GM19372 (cell line): ENCODE data around the gene KLK6.

Experiments used
- ATAC-seq: cut with Tn5 transposase; IDR thresholded peaks from one replicate; pipeline ENCODE4 v1.9.1; 2021; ENCODE audit warnings: mild to moderate bottlenecking, low read depth, moderate library complexity; ENCODE audit not compliant: unreplicated experiment

Gene KLK6

DNA sequence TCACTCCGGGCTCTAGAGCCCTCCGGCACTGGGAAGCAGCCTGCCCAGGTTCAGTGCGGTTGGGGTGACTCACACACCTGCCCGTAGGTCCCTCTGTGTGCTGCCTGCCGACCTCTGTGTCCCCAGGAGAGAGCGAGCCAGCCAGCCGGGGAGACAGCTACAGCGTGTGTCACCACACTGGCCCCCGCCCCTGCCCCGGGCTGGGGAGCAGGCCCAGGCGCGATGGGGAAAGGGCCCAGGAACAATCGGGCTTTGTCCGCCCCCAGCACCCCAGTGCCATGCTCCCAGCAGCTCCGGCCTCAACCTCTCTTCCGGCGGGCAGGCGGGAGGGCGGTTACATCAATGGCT, at the start of gene KLK6:
KLK6 (minus strand) TSS at position 179 of the 348 bp plus-strand sequence. CDS start 1,487 bp downstream, outside the sequence.
- no peak for ATAC-seq

DNA sequence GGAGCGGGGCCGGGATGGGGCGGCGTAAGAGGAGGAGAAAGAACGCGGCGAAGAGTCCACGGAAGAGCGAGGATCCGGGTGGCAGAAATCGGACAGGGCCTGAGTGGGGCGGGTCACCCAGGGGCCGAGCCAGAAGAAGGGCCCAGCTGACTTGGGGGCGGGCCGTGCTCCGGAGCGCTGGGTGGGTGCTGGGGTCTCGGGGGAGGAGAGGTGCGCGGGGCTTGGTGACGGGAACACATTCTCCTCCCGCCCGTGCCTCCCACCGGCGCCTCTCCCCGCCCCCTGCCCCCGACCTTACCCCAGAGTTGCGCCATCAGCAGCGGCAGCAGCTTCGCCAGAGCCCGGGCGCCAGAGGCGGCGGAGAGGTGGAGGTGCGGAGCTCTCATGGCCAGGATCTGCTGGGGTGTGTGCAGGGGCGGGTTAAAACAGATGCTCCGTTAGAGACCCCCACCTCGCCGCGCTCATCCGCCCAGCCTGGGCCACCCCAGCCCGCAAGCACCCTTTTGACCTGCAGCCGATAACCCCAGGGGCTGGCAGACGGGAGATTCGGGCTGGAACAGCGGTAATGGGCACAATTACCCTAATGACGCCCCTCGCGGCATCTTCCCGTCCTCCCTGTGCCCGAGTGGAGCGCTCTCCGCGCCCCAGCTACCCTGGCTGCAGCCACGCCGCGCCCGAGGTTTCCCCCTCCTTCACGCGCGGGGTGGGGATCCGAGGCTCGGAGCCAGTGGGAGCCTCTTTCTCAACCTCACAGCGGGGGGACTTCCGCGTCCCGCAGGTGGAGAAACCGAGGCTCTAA, 49.6 kb upstream of the KLK6 start:
- no peak for ATAC-seq

DNA sequence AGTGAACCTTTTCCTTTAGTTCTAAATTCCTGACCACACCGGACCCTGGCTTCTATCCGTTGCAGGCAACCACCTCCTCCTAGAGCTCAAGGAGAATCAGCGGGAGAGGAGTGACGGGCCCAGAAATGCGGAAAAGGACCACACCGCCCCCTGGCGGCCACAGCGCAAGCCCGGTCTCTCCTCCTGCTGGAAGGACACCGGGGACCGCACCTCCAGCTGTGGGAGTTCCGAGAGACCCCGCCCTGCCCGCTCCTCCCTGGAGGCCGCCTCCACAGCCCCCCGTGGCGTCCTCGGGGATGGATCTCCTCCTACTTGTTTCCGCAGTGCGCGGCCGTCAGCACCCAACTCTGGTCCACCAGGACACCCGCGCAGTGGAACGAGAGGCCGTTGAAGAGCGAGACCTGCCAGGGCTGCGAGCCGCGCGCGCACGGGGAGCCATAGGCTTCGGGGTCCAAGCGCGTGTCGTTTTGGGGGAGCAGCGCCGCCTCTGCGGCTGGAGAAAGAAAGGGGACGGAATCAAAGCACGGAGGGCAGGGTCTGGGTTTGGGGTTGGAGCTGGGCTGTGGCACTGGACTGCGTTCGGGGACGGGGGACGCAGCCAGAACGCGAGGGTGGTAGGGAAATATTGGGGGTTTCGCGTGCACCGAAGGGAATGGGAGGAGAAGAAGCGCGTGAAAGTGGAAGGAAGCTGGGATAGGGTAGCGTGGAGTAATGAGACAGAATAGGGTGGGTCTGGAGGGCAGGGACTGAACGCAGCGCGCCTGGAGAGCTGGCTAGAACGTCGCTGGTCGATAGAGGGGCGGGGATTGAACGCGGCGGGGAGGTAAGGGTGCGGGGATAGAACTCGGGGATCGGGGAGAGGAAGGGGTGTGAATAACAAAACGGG, 47.6 kb upstream of the KLK6 start:
- ATAC-seq, result no peak

DNA sequence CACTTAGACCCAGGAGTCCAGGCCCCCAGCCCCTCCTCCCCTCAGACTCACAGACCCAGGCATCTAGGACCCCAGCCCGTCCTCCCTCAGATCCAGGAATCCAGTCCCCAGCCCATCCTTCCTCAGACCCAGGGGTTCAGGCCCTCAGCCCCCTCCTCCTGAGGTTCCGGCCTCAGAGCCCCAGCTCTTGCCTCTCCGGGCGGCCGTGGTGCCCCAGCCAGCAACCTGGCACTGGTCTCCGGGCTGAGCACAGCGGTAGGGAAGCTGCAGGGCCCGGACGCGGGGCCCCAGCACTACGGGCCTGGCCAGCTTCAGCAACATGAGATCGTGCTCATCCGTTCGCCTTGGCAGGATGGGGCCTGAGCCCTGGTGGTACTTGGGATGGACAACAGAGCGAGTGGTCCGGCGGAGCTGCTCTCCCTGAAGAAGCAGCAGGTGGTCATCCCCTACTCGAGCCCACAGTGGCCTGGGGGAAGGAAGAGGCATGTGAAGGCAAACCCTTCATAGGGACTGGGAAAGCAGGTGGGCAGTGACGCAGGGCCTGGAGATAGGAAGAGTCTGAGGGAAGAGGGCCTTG, 46.4 kb upstream of the KLK6 start:
- ATAC-seq, result no peak

DNA sequence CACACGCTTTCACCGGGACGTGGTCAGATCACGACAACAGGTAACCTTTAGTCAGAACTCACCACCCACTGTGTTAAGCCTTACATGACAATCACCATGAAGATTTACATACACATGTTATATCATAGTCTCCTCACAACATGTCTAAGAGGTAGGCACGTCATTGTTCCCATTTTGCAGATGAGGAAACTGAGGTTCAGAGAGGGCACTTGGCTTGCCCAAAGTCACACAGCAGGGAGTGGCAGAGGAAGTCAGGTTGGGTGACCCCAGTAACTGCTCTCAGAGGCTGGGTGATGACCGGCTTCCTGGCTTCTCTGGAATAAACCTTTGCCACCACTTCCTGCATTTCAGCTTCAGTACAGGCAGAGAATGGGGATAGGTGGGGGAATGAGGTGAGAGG, 44.9 kb upstream of the KLK6 start:
- no peak for ATAC-seq

DNA sequence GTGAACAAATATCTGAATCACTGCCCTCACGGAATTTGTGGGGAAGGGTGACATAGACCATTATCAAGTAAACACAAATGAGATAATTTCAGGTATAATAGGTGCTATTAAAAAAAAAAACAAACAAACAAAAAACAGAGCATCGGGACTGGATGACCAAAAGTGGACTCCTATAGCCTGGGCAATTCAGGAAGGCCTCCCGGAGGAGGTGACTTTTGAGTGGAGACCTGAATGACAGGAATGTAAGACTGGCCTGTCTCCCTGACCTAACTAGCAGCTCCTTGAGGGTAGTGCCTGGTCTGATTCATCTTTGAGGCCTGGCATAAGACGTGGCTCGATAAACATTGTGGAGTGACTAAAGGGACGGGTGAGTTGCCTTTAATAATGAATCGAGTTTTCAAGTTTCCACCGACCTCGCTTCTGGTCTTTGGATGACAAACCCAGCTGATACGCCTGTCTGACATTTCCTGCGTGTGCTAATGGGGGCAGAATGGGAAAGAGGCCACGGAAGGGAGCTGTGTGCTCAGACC, 43.3 kb upstream of the KLK6 start:
- no peak for ATAC-seq

DNA sequence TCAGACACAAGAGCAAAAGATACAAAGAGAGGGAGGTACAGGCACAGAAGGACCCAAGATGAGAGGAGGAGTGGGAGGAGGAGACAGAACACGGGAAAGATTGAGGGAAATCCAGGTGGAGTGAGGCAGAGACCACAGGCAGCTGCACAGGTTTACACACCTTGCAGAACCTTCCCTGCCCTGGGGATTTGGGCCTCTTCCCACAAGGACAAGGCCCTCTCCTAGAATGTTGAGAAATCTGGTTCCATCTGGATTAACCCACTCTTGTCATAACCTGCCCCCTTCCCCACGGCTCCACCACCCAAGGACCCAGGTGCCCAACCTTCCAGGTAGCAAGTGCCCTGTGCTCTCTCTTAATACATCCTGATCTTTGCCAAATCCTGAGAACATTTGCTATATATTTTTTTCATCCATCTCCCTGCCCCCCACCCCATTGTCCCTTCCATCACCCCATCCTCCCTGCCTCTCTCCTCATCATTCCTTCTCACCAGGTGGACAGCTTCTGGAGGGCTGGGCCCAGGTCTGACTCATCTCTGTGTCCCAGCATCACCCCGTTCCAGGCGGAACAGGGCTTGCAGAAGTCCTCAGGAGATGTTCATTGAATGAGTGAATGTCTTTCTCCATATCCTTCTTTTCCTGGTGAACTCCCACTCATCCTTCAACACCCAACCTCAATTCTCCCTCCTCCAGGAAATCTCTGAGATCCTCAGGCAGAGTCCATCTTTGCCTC, 40.8 kb upstream of the KLK6 start:
- no peak for ATAC-seq

DNA sequence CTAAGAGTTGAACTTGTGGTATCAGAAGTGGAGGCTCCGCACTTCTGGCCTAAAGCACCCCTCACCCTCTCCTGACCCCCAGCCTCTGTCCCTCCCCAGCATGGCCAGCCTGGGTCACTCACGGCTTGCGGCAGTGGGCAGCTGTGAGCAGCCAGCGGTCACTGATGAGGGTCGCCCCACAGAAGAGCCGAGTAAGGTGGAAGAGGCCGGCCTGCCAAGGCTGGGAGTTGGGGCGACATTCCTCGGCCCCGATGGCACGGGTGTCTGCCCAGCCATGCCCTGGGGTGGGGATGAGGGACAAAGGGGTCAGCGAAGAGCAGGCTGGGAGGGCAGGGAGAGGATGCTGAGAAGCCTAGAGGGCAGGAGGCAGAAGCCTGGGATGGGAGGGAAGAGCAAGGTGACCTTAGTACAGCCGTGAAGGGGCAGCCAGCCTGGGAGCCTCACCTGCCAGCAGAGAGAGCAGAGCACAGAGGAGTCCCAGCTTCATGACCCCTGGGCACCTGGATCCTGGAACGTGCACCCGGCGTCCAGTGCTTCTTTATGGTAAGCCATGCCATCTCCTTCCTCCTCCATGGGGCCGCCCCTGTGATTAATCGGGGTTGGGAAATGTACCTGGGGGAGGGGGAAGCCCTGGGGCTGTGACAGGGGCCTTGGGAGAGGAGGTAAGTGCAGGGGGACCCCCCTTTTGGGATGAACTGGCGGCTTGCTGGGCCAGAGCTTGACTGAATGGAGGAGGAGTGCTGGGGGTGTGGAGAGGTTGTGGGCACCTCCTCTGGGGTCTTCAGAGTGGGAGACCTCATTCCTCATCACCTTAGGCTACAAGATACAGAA, 39.9 kb upstream of the KLK6 start:
- no peak for ATAC-seq

DNA sequence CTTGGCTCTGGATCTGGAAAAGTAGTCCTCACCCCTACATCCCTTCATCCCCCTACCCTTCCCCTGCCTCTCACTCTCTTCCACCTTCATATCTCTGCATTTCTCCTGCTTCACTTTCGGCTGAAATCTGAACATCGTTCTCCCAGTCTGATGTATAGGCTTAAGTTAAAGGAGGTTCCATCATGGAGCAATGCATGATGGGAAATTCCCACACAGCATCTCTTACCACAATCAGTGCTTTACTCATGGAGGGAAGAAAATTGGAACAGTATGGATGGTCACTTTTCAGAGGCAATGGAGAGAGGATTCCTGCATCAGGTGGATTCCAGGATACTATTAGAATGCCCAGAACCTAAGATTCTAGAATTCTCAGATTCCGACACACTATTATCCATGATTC, 38.1 kb upstream of the KLK6 start:
- no peak for ATAC-seq

DNA sequence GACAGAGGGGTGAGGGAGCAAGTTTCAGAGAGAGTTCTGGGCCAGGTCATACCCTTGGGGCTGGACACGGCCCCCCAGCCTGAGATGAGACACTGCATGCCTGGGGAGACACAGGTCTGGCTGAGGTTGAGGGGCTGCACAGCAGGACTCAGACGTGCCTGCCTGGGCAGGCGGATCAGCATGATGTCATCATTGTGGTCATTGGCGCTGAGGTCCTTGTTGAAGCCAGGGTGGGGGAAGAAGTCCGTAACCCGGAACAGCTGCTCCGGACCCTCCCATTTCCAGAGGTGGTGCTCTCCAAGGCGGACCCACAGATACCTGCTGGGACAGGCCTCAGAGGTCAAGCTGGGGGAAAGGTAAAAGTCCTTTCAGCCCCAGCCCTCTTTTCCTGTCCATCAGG, 37.0 kb upstream of the KLK6 start:
- no peak for ATAC-seq

DNA sequence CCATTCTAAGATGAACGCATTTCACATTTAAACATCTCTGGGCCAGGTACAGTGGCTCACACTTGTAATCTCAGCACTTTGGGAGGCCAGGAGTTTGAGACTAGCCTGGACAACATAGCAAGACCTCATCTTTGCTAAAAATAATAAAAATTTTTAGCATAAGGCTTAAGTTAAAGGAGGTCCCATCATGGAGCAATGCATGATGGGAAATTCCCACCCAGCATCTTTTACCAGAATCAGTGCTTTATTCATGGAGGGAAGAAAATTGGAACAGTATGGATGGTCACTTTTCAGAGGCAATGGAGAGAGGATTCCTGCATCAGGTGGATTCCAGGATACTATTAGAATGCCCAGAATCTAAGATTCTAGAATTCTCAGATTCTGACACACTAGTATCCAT, 35.9 kb upstream of the KLK6 start:
- no peak for ATAC-seq

DNA sequence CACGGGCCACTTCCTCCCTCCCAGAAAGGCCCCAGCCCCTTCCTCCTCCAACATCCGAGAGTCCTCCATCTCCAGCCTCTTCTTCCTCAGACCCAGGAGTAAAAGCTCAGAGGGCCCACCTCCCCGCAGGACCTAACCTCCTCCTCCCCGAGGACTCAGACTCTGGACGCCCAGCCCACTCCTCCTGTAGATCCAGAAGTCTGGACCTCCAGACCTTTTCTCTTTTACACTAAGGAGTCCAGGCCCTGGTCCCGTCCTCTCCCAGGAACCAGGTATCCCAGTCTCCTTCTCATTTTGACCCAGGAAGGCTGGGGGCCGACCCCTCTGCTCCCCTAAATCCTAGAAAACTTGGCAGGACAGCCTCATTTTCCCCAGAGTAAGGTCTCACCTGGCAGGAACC, 33.9 kb upstream of the KLK6 start:
- no peak for ATAC-seq

DNA sequence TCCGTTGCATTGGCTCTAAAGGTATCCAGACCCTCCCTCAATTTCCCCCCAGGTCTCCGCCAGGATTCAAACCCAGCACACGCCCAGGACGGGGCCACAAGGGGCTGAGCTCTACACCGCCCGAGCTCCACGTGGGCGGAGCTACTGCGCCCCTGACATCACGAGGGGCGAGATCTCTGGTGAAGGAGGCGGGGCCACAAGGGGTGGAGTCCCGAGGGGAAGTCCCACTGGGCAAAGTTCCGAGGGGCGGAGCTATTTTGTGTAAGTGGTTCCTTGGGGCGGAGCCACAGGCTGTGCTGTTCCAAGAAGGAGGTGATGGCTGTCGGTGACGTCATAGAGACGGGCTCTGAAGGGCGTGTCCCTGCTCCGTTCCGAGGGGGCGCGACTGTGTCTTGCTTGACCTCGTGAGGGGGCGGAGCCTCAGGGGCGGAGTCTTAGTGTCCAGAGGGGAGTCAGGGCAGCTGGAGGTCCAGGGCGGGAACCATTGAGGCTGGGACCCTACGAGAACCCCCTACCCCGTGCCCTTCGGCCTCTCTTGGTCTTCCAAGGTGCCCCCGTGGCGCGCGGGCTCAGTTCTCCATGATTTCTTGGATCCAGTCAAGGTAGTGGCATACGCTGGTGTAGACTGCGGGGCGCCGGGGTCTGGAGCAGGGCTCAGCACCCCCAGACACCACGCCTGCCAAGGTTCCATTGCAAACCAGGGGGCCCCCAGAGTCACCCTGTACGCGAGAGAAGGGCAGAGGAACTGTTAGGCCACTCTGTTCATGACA, 33.3 kb upstream of the KLK6 start:
- no peak for ATAC-seq

DNA sequence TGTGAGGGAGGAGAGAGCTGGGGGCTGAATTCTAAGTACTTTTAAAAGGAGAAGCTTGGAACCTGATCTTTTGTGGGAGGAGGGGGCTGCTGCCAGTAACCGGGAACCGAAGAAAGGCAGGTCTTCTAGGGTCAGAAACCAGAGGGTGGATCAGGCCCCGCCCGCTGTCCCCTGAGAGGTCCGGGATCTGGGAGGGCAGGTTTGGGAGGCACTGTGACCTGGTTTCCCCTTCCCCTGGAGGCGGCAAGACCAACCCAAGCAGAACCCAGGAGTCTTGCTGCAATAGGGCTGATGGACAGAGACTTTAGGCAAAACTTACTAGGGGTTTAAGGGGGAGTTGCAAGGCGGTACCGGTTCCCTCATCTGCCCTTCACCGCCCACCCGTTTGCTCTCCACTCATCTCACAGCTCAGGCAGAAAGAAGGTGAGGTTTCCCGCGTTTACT, 32.7 kb upstream of the KLK6 start:
- ATAC-seq, result no peak

DNA sequence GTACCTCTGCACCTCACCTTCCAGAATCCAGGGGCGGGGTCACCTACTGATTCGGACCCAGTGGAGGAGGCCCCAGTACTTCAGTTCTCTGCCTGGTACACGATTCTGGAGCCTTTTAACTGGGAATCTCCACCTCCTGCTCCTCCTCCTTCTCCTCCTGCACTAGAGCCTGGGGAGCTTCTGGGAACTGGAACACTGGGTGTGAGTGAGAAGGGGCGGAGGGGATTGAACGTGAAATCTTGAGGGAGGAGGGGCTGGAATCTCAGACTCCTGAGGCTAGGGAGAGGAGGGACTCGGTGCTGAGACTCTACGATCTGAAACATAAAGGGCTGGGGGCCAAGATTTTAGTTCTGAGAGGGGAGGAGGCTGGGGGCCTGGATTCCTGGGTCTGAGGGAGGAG, 32.1 kb upstream of the KLK6 start, which contains the start of gene KLK8:
KLK8 (minus strand) TSS at position 90 of the 400 bp plus-strand sequence. CDS start 437 bp downstream, outside the sequence.
- ATAC-seq, result no peak

DNA sequence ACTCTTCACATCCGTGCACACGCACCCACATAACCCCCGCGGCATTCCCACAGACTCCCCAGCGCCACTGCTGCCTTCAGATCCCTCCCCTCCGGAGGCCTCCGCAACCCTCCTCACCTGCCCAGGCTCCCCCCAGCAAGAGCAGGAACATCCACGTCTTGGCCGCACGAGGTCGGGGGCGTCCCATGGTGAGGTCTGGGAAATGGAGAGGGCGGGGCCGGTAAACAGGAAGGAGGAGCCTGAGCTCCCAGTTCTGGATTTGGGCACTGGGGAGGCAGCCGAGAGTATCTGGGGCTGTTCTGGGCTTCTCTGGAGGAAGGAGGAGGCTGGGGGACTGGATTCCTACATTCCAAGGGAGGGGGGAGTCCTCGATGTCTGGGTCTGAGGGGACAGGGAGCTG, 31.6 kb upstream of the KLK6 start:
- ATAC-seq, result no peak

DNA sequence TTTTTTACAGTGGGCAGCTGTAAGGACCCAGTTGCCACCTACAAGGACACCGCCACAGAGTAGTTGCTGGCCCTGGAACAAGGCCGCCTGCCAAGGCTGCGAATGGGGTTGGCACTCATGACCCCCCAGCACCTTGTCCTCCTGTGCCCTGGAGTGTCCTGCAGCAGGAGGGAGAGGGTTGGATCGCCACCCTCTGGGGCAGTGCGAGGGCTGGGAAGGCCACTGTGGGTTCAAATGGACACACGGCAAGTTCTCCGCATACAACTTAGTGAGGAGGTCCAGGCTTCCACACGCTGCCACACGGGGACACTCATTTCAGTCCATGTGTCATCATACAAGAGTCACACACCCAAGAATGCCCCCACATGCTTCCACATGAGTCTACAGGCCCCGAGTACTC, 31.0 kb upstream of the KLK6 start:
- ATAC-seq, result no peak

DNA sequence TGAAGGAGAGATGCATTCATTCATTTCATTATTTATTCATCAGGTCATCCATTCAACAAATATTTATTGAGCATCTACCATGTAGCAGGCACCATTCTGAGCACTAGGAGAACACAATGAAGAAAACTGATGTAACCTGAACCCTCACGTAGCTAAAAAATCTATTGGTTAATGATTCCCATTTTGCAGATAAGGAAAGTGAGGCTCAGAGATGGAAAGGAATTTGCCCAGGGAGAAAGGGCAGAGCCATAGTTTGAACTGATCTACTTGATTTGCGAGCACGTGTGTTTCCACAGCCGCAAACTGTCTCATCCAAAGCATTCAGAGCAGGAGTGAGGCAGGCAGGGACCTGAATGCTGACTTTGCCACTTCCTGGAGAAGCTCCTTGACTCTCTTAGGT, 29.3 kb upstream of the KLK6 start:
- no peak for ATAC-seq

DNA sequence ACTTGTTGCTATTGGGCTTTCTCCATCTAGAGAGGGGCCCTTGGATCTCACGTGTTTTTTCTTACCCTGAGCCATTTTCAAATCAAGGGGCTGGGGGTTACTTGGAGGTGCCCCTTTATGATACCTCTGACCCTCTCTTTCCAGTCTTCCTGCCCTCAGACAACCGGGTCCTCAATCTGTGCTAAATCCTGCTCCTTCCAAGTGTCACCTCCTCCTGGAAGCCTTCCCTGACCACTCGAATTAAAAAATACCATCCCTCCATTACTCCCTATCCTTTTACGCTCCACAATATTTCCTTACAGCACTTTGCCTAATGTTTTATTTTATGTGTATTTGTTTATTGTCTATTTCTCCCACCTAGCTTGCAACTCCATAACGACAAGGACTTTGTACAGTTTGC, 28.7 kb upstream of the KLK6 start:
- ATAC-seq, result no peak
